NT2/D1 (cell line): Measurements from ENCODE around the gene PPP2R3B.

Experiments used
- SUZ12 ChIP-seq: IDR thresholded peaks from 2 replicates; pipeline ENCODE4 v1.6.1; 2011; ENCODE audit not compliant: insufficient read length, insufficient read depth; ENCODE audit errors: extremely low read depth
- YY1 ChIP-seq: IDR thresholded peaks from 2 replicates; pipeline ENCODE4 v1.6.1; 2011; ENCODE audit not compliant: insufficient read length, insufficient read depth
- ZNF274 ChIP-seq: IDR thresholded peaks from 2 replicates; pipeline ENCODE4 v1.6.1; 2011; ENCODE audit warnings: mild to moderate bottlenecking, low read depth, low read length

DNA sequence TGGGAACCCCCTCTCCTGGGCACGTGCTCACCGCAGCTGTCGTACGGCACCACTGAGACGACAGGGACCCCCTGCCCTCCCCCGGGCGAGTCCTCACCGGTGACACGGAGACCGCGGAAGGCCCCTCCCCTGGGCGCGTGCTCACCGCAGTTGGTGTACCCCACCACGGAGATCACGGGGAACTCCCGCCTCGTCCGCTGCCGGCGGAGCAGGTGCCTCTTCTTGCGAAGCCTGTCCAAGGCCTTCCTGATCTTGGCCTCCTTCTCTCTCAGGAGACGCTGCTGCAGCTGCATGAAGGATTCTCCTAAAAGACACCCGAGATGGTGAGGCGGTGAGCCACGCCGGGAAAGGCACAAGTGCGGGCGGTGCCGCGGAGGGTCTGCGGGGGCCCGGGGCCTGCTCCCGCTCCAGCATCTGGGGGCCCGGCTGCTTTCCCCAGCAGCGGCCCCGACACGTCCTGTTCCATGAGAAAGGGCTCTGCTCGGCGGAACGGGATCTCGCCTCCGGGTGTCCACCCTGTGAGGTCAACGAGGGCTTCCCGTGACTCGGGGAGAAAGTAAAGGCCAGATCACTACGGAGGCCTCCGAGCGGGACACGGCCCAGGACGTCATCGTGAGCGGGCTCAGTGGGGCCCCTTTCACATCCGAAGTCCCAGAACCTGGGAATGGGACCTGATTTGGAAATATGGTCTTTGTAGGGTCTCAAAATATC, 73.9 kb downstream of the PPP2R3B start:
- TF ChIP-seq SUZ12 (no peak), YY1 (no peak), ZNF274 (no peak)
